ENCODE results near the gene FAM221A.

DNA sequence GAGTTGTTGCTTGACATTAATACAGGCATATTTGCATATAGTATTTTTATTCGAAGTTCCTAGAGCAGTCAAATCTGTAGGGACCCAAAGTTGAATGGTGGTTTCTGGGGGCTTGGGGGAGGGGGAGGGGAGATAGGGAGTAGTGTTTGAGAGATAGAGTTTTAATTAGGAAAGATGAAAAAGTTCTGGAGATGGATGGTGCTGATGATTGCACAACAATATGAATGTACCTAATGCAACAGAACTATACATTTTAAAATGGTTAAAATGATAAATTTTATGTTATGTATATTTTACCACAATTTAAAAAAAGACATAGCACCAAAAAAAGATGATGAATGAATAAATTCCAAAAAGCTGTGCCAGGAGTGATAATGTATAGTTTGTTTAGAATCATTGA, 71.9 kb downstream of the FAM221A start:
- TF ChIP-seq CTCF (IDR thresholded peaks at IDR 0.05 in 4 of 5, conservative IDR thresholded peaks at IDR 0.05 in 1 of 5) (no peak), POLR2A (IDR thresholded peaks at IDR 0.05) (no peak)

All from gastrocnemius medialis (tissue), 4 donors.